Measurements from ENCODE around the gene NME7.

DNA sequence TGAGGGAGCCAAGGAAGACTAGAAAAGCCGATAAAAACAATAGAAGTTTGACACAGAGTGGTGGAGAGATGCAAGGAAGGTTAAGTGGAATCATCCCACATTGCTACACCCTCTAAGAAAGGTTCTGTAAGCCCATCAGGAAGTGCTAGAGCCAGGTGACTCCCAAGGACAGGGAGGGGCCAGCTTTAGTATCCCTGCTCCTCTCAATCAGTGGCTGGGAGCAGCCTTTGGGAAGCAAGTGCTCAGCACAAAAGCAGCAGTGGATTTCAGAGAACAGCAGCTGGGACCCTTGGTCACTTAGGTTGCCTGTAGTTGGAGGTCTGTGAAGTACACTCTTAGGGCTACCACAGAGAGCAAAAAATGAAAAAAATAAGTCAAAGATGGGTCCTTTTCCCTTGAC lies 42.5 kb downstream of the NME7 start:
- TF ChIP-seq, protein P1, sequence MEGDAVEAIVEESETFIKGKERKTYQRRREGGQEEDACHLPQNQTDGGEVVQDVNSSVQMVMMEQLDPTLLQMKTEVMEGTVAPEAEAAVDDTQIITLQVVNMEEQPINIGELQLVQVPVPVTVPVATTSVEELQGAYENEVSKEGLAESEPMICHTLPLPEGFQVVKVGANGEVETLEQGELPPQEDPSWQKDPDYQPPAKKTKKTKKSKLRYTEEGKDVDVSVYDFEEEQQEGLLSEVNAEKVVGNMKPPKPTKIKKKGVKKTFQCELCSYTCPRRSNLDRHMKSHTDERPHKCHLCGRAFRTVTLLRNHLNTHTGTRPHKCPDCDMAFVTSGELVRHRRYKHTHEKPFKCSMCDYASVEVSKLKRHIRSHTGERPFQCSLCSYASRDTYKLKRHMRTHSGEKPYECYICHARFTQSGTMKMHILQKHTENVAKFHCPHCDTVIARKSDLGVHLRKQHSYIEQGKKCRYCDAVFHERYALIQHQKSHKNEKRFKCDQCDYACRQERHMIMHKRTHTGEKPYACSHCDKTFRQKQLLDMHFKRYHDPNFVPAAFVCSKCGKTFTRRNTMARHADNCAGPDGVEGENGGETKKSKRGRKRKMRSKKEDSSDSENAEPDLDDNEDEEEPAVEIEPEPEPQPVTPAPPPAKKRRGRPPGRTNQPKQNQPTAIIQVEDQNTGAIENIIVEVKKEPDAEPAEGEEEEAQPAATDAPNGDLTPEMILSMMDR (conservative IDR thresholded peaks at IDR 0.05; ENCODE audit: low read depth in 2 of 2): no peak
- no peak for TF ChIP-seq POLR2AphosphoS5 (IDR thresholded peaks at IDR 0.05; ENCODE audit: low read depth)
- no peak for TF ChIP-seq EZH2 (IDR thresholded peaks at IDR 0.05; ENCODE audit: low read depth, unreplicated experiment)
- no peak for TF ChIP-seq EZH2phosphoT487 (IDR thresholded peaks at IDR 0.05; ENCODE audit: unreplicated experiment)
- TF ChIP-seq JUNB (IDR thresholded peaks at IDR 0.05; ENCODE audit: unreplicated experiment): no peak
- TF ChIP-seq, protein P2, sequence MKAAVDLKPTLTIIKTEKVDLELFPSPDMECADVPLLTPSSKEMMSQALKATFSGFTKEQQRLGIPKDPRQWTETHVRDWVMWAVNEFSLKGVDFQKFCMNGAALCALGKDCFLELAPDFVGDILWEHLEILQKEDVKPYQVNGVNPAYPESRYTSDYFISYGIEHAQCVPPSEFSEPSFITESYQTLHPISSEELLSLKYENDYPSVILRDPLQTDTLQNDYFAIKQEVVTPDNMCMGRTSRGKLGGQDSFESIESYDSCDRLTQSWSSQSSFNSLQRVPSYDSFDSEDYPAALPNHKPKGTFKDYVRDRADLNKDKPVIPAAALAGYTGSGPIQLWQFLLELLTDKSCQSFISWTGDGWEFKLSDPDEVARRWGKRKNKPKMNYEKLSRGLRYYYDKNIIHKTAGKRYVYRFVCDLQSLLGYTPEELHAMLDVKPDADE (IDR thresholded peaks at IDR 0.05): no peak
